Neutrophil (primary cell): ENCODE data around the gene IFNL3.

Experiments used
- H3K27ac ChIP-seq: fragments of 200-600 bp; sonication (generic); 2 replicates; pipeline ENCODE4 v1.5.1; 2016; ENCODE audit warnings: mild to moderate bottlenecking, moderate library complexity
- H3K27me3 ChIP-seq: fragments of 200-600 bp; sonication (generic); 2 replicates; pipeline ENCODE4 v1.6.0; 2016; ENCODE audit warnings: mild to moderate bottlenecking
- H3K36me3 ChIP-seq: fragments of 200-600 bp; sonication (generic); 2 replicates; pipeline ENCODE4 v1.5.1; 2017
- H3K4me1 ChIP-seq, 2 experiments: fragments of 200-600 bp in 1 of 2; sonication (generic) in 1 of 2; 1 replicate in 1 of 2; 2 replicates in 1 of 2; pipeline versions ENCODE4 v1.5.1 to v1.6.1; 2013 to 2016; ENCODE audit warnings: low read depth in 1 of 2, low read length in 1 of 2, mild to moderate bottlenecking in 1 of 2, moderate library complexity in 1 of 2; ENCODE audit not compliant: control insufficient read depth in 1 of 2, insufficient read depth in 1 of 2
- H3K4me3 ChIP-seq, 2 experiments: fragments of 200-600 bp in 1 of 2; sonication (generic) in 1 of 2; 1 replicate in 1 of 2; 2 replicates in 1 of 2; pipeline ENCODE4 v1.5.1; 2013 to 2016; ENCODE audit warnings: low read depth in 1 of 2, low read length in 1 of 2, mild to moderate bottlenecking in 1 of 2, moderate library complexity in 1 of 2
- H3K9me3 ChIP-seq: fragments of 200-600 bp; sonication (generic); 2 replicates; pipeline ENCODE4 v1.5.1; 2016
- CTCF ChIP-seq: fragments of 200-600 bp; sonication (generic); IDR thresholded peaks from 2 replicates; pipeline ENCODE4 v1.5.1; 2016; ENCODE audit warnings: antibody characterized with exemption

Gene IFNL3

GRCh38 chr19:39264306-39265290 lies 19.8 kb upstream of the IFNL3 start:
- Histone ChIP-seq H3K4me1 (no peaks in the 10 kb centered on the region), H3K9me3 (no peaks in the 10 kb centered on the region), H3K4me3 (no peak overlapping the region), H3K27ac (no peak overlapping the region), H3K36me3 (no peaks in the 10 kb centered on the region), H3K27me3 (peaks cover 80% of the 10 kb centered on the region)
- no peak for TF ChIP-seq CTCF

DNA sequence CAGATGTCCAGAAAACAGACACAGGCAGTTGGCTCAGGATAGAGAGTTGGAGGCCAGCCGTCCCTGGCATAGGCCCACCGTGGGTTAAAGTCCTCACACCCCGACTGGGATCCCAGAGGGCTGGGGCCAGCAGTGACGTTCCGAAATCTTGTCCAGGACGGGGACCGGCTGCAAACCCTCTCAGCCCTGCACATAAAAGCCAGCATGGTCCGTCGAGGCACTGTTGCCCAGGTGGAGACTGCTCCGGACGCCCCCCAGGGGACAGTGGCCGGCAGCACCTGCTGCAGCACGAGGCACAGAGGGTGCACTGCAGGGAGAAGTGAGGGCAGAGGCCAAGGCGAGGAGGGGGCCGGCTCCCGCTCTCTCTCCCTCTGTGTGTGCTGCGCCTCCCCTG lies 19.1 kb upstream of the IFNL3 start:
- H3K27me3 ChIP-seq = peaks cover 77% of the 10 kb centered on the region

DNA sequence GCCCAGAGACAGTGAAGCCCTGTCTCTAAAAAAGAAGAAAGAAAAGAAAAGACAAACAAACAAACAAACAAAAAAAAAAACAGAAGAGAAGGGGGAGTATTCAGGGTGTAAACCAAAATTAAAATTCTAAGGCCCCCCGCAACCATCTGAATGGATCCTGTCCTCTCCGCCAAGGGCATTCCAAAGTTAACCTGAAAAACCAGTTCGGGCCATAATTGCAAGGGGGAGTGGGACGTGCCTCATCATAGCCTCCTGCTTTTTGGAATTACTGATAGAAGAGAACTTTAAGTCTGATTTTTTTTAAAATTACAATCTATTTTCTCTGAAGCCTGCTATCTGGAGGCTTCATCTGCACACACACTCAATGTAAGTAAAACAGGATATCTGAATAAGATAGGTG lies 17.7 kb upstream of the IFNL3 start:
- no peak for TF ChIP-seq CTCF
- H3K9me3 ChIP-seq = no peaks in the 10 kb centered on the region
- H3K36me3 ChIP-seq = no peaks in the 10 kb centered on the region
- H3K27me3 ChIP-seq = peaks cover 69% of the 10 kb centered on the region
- H3K4me1 ChIP-seq = no peaks in the 10 kb centered on the region
- no peak overlapping the region for H3K4me3 ChIP-seq
- H3K27ac ChIP-seq = no peak overlapping the region

More for the DNA sequence above, 19.1 kb upstream of the IFNL3 start:
- no peak overlapping the region for H3K4me3 ChIP-seq
- no peaks in the 10 kb centered on the region for H3K4me1 ChIP-seq
- H3K36me3 ChIP-seq = no peaks in the 10 kb centered on the region
- H3K27ac ChIP-seq = no peak overlapping the region
- TF ChIP-seq CTCF = no peak
- no peaks in the 10 kb centered on the region for H3K9me3 ChIP-seq

- Histone ChIP-seq H3K4me1 (no peaks in the 10 kb centered on the region), H3K4me3 (no peak overlapping the region), H3K27ac (no peak overlapping the region), H3K36me3 (no peaks in the 10 kb centered on the region), H3K27me3 (peaks cover 61% of the 10 kb centered on the region), H3K9me3 (no peaks in the 10 kb centered on the region)
- TF ChIP-seq CTCF = no peak
Observed at GRCh38 chr19:39261704-39262103, 16.9 kb upstream of the IFNL3 start.

GRCh38 chr19:39257227-39257626 lies 12.4 kb upstream of the IFNL3 start:
- no peak overlapping the region for H3K4me3 ChIP-seq

More at GRCh38 chr19:39257227-39257626, 12.4 kb upstream of the IFNL3 start:
- no peaks in the 10 kb centered on the region for H3K4me1 ChIP-seq
- TF ChIP-seq CTCF = no peak
- no peak overlapping the region for H3K27ac ChIP-seq
- no peaks in the 10 kb centered on the region for H3K36me3 ChIP-seq
- H3K27me3 ChIP-seq = peaks cover 38% of the 10 kb centered on the region
- no peaks in the 10 kb centered on the region for H3K9me3 ChIP-seq
